NT2/D1 (cell line): ENCODE measurements around the gene ZNF223.

Experiments
- SUZ12 ChIP-seq: IDR thresholded peaks from 2 replicates; pipeline ENCODE4 v1.6.1; 2011; ENCODE audit not compliant: insufficient read length, insufficient read depth; ENCODE audit errors: extremely low read depth
- YY1 ChIP-seq: IDR thresholded peaks from 2 replicates; pipeline ENCODE4 v1.6.1; 2011; ENCODE audit not compliant: insufficient read length, insufficient read depth
- ZNF274 ChIP-seq: IDR thresholded peaks from 2 replicates; pipeline ENCODE4 v1.6.1; 2011; ENCODE audit warnings: mild to moderate bottlenecking, low read depth, low read length

DNA sequence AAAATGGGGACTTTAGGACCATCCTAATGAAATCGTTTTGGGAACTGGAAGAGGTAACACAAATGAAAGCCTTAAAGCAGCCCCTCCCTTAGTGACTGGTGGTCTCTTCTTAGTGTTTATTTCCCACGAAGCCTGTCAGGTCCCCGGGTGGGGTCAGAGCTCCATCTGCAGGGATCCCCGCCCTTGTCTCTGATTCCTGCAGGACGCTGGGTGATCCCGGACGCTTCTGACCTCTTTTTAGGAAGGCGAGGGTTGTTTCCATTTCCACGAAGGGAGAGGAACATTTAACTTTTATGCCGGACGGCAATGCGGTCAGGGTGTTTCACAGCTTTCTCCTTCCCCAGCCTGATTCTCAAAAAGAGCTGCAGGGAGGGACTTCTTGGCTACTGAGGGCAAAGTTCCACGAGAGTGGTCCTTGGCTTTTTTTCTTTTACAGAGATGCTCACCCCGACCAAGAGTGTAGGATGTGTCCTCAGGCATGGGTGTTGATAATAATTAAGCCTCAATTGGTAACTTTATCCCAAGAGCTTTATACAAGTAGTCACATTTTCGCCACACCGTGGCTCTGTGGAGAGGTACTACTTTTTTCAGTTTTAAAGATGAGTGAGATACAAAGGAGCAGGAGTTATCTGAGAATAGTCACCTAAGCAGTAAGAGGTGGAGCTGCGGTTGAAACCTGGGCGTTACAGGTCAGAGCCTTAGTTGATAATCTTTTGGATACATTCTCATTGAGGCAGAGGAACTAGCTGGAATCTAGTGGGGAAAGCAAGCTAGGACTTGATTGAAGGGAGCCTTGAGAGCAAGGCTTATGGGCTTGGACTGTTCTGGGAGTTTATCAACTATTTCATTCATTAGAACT is 20.9 kb downstream of the ZNF223 start:
- no peak for TF ChIP-seq YY1
- no peak for TF ChIP-seq SUZ12
- no peak for TF ChIP-seq ZNF274
